OCI-LY7 (cell line): ENCODE measurements around the gene MCL1. TPM values are rescaled to one million over a fixed set of nuclear protein-coding genes. Genes with fewer than 3 reads are reported as not detected.
"Not testable (repeated sequence)": the region's sequence is repeated elsewhere in the genome, so short reads cannot be mapped to it uniquely, and the experiment has no call there.

Source experiments
- BruUV-seq: library from RNA; stranded (reverse); fragments of 400-500 nt; replicated peaks from 2 replicates; lab custom pipeline; 2021; lab: Mats Ljungman, UMichigan
- CTCF ChIA-PET: fragments of 300-600 bp; sonication (Branson Sonifier 250); formaldehyde crosslinking; loops from one replicate; lab custom pipeline; 2022; ENCODE audit warnings: antibody characterized with exemption; ENCODE audit not compliant: unreplicated experiment; lab: Charles Lee
- POLR2A ChIA-PET: fragments of 300-600 bp; sonication (Branson Sonifier 250); formaldehyde crosslinking; loops from one replicate; lab custom pipeline; 2022; ENCODE audit warnings: antibody characterized with exemption; lab: Charles Lee
- DNase-seq: peaks from one replicate; pipeline ENCODE4 v3.0.0-alpha.2; 2015; ENCODE audit warnings: low spot score
- H2AFZ ChIP-seq: fragments of 200-600 bp; sonication (generic), shearing (Covaris generic); 2 replicates; pipeline ENCODE4 v1.6.1; 2014; ENCODE audit warnings: mild to moderate bottlenecking, antibody characterized with exemption, low read length, moderate library complexity
- H3K27ac ChIP-seq: fragments of 200-600 bp; sonication (generic); 2 replicates; pipeline ENCODE4 v1.5.1; 2014; ENCODE audit warnings: mixed run types, low read depth, mild to moderate bottlenecking, moderate library complexity, low read length, inconsistent platforms; ENCODE audit not compliant: poor library complexity, severe bottlenecking
- H3K36me3 ChIP-seq: fragments of 200-600 bp; sonication (generic); 2 replicates; pipeline ENCODE4 v1.6.1; 2014; ENCODE audit warnings: mild to moderate bottlenecking, antibody characterized with exemption, low read length, moderate library complexity, mixed read lengths; ENCODE audit not compliant: insufficient read depth
- H3K4me1 ChIP-seq: fragments of 200-600 bp; sonication (generic); 2 replicates; pipeline ENCODE4 v1.5.1; 2014; ENCODE audit warnings: mild to moderate bottlenecking, low read length; ENCODE audit not compliant: insufficient read depth, poor library complexity, severe bottlenecking
- H3K4me2 ChIP-seq: fragments of 200-600 bp; sonication (generic); 2 replicates; pipeline ENCODE4 v1.6.1; 2014; ENCODE audit warnings: mild to moderate bottlenecking, low read length
- H3K4me3 ChIP-seq: fragments of 200-600 bp; sonication (generic); 2 replicates; pipeline ENCODE4 v1.5.1; 2014; ENCODE audit warnings: mild to moderate bottlenecking, low read depth, low read length; ENCODE audit not compliant: poor library complexity, severe bottlenecking
- H3K79me2 ChIP-seq: fragments of 200-600 bp; sonication (generic); 2 replicates; pipeline ENCODE4 v1.6.1; 2016; ENCODE audit warnings: low read depth, mild to moderate bottlenecking, low read length, moderate library complexity, mixed read lengths; ENCODE audit not compliant: insufficient read depth
- H3K9me2 ChIP-seq: fragments of 200-600 bp; sonication (generic); 2 replicates; pipeline ENCODE4 v1.6.1; 2016; ENCODE audit warnings: mild to moderate bottlenecking, low read length, mixed read lengths; ENCODE audit not compliant: insufficient read depth
- H3K9me3 ChIP-seq: fragments of 200-600 bp; sonication (generic); 2 replicates; pipeline ENCODE4 v1.6.1; 2014; ENCODE audit warnings: mild to moderate bottlenecking, mixed run types, low read length, mixed read lengths
- H4K20me1 ChIP-seq: fragments of 200-600 bp; sonication (generic); 2 replicates; pipeline ENCODE4 v1.6.1; 2014; ENCODE audit warnings: mild to moderate bottlenecking, antibody characterized with exemption, low read length, moderate library complexity, mixed read lengths; ENCODE audit not compliant: insufficient read depth
- CTCF ChIP-seq: fragments of 200-600 bp; sonication (generic); conservative IDR thresholded peaks from 2 replicates; pipeline ENCODE4 v1.5.1; 2014; ENCODE audit warnings: mild to moderate bottlenecking, antibody characterized with exemption, low read length, moderate library complexity, mixed read lengths
- EZH2phosphoT487 ChIP-seq: fragments of 200-600 bp; sonication (generic); IDR thresholded peaks from 2 replicates; pipeline ENCODE4 v1.6.1; 2018; ENCODE audit warnings: low read depth, borderline replicate concordance, mild to moderate bottlenecking, mixed run types, antibody characterized with exemption, low read length, moderate library complexity, mixed read lengths
- intact Hi-C: fragments of 100-400 bp; cut with micrococcal nuclease; formaldehyde crosslinking; loops from one replicate; pipeline ENCODE4 v1.10.0; 2022; ENCODE audit not compliant: unreplicated experiment
- total RNA-seq, 2 experiments: library from RNA; depleted of rRNA in 1 of 2; stranded (reverse); fragments of >200 nt in 1 of 2; shearing (Covaris generic) in 1 of 2; gene quantifications; 2 replicates each; pipeline ENCODE4 v1.2.3, GENCODE V29; 2014 to 2022

The MCL1 gene
- total RNA-seq, 2 experiments from 2014 or later, result 102 to 157 TPM

GRCh38 chr1:150606463-150607142, 27.2 kb upstream of the MCL1 start:
- intact Hi-C loops, result no loop called here
- no peak for TF ChIP-seq EZH2phosphoT487
- TF ChIP-seq CTCF, result no peak
- Histone ChIP-seq H3K4me1 (peaks cover 32% of the 10 kb centered on the region), H3K27ac (no peak overlapping the region), H4K20me1 (no peaks in the 10 kb centered on the region), H3K9me3 (no peaks in the 10 kb centered on the region), H3K4me2 (no peak overlapping the region), H3K9me2 (no peaks in the 10 kb centered on the region), H3K79me2 (no peaks in the 10 kb centered on the region), H3K36me3 (peaks cover 12% of the 10 kb centered on the region), H2AFZ (no peak overlapping the region), H3K4me3 (no peak overlapping the region)
- DNase-seq, result no peak
- ChIA-PET CTCF (no interaction called here), POLR2A (interaction anchor here (0.6 to 0.9 kb wide), 3 partner anchors 21 to 65 kb away, joined by 3 read pairs; no protein-coding TSS in a partner anchor)
- no TSS peak for BruUV-seq

DNA sequence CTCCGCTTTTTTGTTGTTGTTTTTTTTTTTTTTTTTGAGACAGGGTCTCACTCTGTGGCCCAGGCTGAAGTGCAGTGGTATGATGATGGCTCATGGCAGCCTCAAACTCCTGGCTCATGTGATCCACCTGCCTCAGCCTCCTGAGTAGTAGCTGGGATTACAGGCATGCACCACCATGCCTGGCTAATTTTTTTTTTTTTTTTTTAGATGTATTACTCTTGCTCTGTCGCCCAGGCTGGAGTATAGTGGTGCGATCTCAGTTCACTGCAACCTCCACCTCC, 26.0 kb upstream of the MCL1 start:
- POLR2A ChIA-PET, result interaction anchor here (0.6 to 1.5 kb wide), 5 partner anchors 18 to 803 kb away, joined by 3 to 4 read pairs (median 3); partner anchors contain the start of gene MCL1
- CTCF ChIA-PET, H3K79me2 ChIP-seq, H3K9me3 ChIP-seq, H4K20me1 ChIP-seq, H3K9me2 ChIP-seq, H2AFZ ChIP-seq, H3K4me2 ChIP-seq, H3K27ac ChIP-seq, intact Hi-C loops, BruUV-seq, H3K4me3 ChIP-seq, DNase-seq: not testable (repeated sequence)
- Histone ChIP-seq H3K36me3 (peaks cover 10% of the 10 kb centered on the region), H3K4me1 (peaks cover 20% of the 10 kb centered on the region)

DNA sequence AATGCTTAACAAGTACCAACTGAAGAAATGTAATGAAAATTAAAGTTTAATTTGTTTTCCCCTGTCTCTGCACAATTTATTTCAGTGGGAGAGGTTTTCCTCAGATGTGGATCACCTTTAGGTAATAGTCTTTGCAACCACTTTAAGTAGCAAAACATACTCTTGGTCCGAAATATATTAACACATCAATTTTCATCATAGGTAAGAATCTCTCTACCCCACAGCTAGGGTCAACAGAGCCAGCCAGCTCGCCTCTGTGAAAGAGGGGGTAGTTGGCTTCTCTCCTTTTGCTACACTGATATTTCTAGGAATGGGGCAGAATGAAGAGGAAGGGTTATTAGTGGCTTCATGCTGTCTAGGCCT, 24.8 kb upstream of the MCL1 start:
- Histone ChIP-seq H3K4me2 (no peak overlapping the region), H2AFZ (no peak overlapping the region), H3K27ac (no peak overlapping the region), H3K79me2 (no peaks in the 10 kb centered on the region), H3K4me3 (no peak overlapping the region), H3K36me3 (peaks cover 10% of the 10 kb centered on the region), H3K9me3 (no peaks in the 10 kb centered on the region), H3K4me1 (peaks cover 8% of the 10 kb centered on the region), H4K20me1 (no peaks in the 10 kb centered on the region), H3K9me2 (no peaks in the 10 kb centered on the region)
- BruUV-seq, result no TSS peak
- CTCF ChIA-PET, result no interaction called here
- POLR2A ChIA-PET, result interaction anchor here (1.1 to 1.5 kb wide), 3 partner anchors 17 to 41 kb away, joined by 3 to 6 read pairs (median 4); partner anchors contain the start of gene MCL1
- intact Hi-C loops, result no loop called here
- no peak for TF ChIP-seq EZH2phosphoT487
- no peak for DNase-seq
